Endothelial cell of umbilical vein (primary cell): ENCODE data around the gene AUTS2.

Experiments used
- EZH2 ChIP-seq: IDR thresholded peaks from 2 replicates; pipeline ENCODE4 v1.6.1; 2012; ENCODE audit warnings: borderline replicate concordance, low read depth, mild to moderate bottlenecking, moderate library complexity, low read length, inconsistent platforms; ENCODE audit not compliant: severe bottlenecking
- MYC ChIP-seq: IDR thresholded peaks from one replicate; pipeline ENCODE4 v1.6.1; 2011; ENCODE audit warnings: mild to moderate bottlenecking, low read depth, low read length
- POLR2A ChIP-seq: IDR thresholded peaks from 2 replicates; pipeline ENCODE4 v1.6.1; 2012; ENCODE audit warnings: low read depth, mild to moderate bottlenecking, control low read depth, low read length
- POLR2AphosphoS5 ChIP-seq: IDR thresholded peaks from 2 replicates; pipeline ENCODE4 v1.6.1; 2012; ENCODE audit warnings: low read depth, mild to moderate bottlenecking, control low read depth, low read length, moderate library complexity; ENCODE audit not compliant: insufficient read depth
- TF ChIP-seq, protein P1 (sequence below), 2 donors: IDR thresholded peaks; 1 replicate in 1 of 2; 2 replicates in 1 of 2; pipeline ENCODE4 v1.5.1; 2011; ENCODE audit warnings: low read length in 2 of 2, mild to moderate bottlenecking in 2 of 2, moderate library complexity in 2 of 2, control low read depth in 1 of 2, inconsistent platforms in 1 of 2, low read depth in 1 of 2; ENCODE audit not compliant: insufficient read depth in 1 of 2; ENCODE audit errors: extremely low read depth in 1 of 2

DNA sequence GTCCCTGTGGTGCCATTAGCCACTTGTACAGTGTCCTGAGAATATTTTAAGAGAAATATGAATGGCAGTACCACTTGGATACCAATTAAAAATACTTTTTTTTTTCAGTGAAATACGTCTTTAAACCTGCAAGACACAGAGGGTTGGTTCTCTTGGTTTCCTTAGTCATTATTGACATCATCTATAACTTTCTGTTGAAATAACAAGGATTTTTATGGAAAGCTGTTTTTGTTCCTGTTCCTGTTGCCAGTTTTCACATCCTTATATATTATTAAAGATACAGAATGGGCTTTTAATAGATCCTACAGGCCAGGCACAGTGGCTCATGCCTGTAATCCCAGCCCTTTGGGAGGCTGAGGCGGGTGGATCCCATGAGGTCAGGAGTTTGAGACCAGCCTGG is 579.9 kb downstream of the AUTS2 start:
- TF ChIP-seq, protein P1, sequence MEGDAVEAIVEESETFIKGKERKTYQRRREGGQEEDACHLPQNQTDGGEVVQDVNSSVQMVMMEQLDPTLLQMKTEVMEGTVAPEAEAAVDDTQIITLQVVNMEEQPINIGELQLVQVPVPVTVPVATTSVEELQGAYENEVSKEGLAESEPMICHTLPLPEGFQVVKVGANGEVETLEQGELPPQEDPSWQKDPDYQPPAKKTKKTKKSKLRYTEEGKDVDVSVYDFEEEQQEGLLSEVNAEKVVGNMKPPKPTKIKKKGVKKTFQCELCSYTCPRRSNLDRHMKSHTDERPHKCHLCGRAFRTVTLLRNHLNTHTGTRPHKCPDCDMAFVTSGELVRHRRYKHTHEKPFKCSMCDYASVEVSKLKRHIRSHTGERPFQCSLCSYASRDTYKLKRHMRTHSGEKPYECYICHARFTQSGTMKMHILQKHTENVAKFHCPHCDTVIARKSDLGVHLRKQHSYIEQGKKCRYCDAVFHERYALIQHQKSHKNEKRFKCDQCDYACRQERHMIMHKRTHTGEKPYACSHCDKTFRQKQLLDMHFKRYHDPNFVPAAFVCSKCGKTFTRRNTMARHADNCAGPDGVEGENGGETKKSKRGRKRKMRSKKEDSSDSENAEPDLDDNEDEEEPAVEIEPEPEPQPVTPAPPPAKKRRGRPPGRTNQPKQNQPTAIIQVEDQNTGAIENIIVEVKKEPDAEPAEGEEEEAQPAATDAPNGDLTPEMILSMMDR (IDR thresholded peaks at IDR 0.05; ENCODE audit: extremely low read depth in 1 of 2, insufficient read depth in 1 of 2, low read depth in 1 of 2, low read length in 2 of 2) = no peak
- TF ChIP-seq POLR2A = no peak
- no peak for TF ChIP-seq MYC
- TF ChIP-seq POLR2AphosphoS5 = no peak
- no peak for TF ChIP-seq EZH2
